ENCODE measurements around the gene XRRA1. TPM values are rescaled to one million over a fixed set of nuclear protein-coding genes. Genes with fewer than 3 reads are reported as not detected.
"Not testable (repeated sequence)": the region's sequence is repeated elsewhere in the genome, so short reads cannot be mapped to it uniquely, and the experiment has no call there.

The XRRA1 gene
- total RNA-seq, 1 donor from 2014 or later, result 23.4 TPM

- DNase-seq (ENCODE audit: low spot score), result no peak
These were observed 52.6 kb downstream of the XRRA1 start for GRCh38 chr11:74896311-74896710.

- no peak for DNase-seq (ENCODE audit: low spot score)
These were observed 53.4 kb downstream of the XRRA1 start for GRCh38 chr11:74895340-74896116.

GRCh38 chr11:74893015-74893414, 55.9 kb downstream of the XRRA1 start:
- DNase-seq (ENCODE audit: low spot score), result not testable (repeated sequence)

GRCh38 chr11:74877132-74877531, 71.8 kb downstream of the XRRA1 start:
- DNase-seq (ENCODE audit: low spot score), result no peak

GRCh38 chr11:74871037-74871436, 77.9 kb downstream of the XRRA1 start:
- DNase-seq (ENCODE audit: low spot score), result no peak

GRCh38 chr11:74870485-74870884, 78.4 kb downstream of the XRRA1 start:
- no peak for DNase-seq (ENCODE audit: low spot score)

GRCh38 chr11:74866557-74866956, 82.3 kb downstream of the XRRA1 start:
- no peak for DNase-seq (ENCODE audit: low spot score)

GRCh38 chr11:74863410-74863809, 85.5 kb downstream of the XRRA1 start:
- DNase-seq (ENCODE audit: low spot score), result no peak

- DNase-seq (ENCODE audit: low spot score), result no peak
These were observed 88.1 kb downstream of the XRRA1 start for GRCh38 chr11:74860743-74861142.

GRCh38 chr11:74853223-74853622, 95.7 kb downstream of the XRRA1 start:
- no peak for DNase-seq (ENCODE audit: low spot score)

GRCh38 chr11:74849525-74850391, 99.1 kb downstream of the XRRA1 start:
- DNase-seq (ENCODE audit: low spot score), result no peak

- no peak for DNase-seq (ENCODE audit: low spot score)
These were observed 101.0 kb downstream of the XRRA1 start for GRCh38 chr11:74847895-74848294.

- no peak for DNase-seq (ENCODE audit: low spot score)
These were observed 101.5 kb downstream of the XRRA1 start for GRCh38 chr11:74847395-74847794.

- no peak for DNase-seq (ENCODE audit: low spot score)
These were observed 102.1 kb downstream of the XRRA1 start for GRCh38 chr11:74846770-74847169.

- DNase-seq (ENCODE audit: low spot score), result no peak
These were observed 102.8 kb downstream of the XRRA1 start for GRCh38 chr11:74845978-74846517.

GRCh38 chr11:74844865-74845264, 104.0 kb downstream of the XRRA1 start:
- no peak for DNase-seq (ENCODE audit: low spot score)

- no peak for DNase-seq (ENCODE audit: low spot score)
These were observed 104.8 kb downstream of the XRRA1 start for GRCh38 chr11:74844072-74844471.

GRCh38 chr11:74842967-74843366, 105.9 kb downstream of the XRRA1 start:
- DNase-seq (ENCODE audit: low spot score), result no peak

- no peak for DNase-seq (ENCODE audit: low spot score)
These were observed 108.4 kb downstream of the XRRA1 start for GRCh38 chr11:74840486-74840885.

- DNase-seq (ENCODE audit: low spot score), result no peak
These were observed 108.9 kb downstream of the XRRA1 start for GRCh38 chr11:74839971-74840370.

- no peak for DNase-seq (ENCODE audit: low spot score)
These were observed 109.4 kb downstream of the XRRA1 start for GRCh38 chr11:74839446-74839845.

- no peak for DNase-seq (ENCODE audit: low spot score)
These were observed 110.7 kb downstream of the XRRA1 start for GRCh38 chr11:74838188-74838587.
